Upper lobe of left lung (tissue), 4 donors: ENCODE data around the gene TOX2.

ENCODE experiments used
- POLR2A ChIP-seq, 4 donors: fragments of 450-650 bp; IDR thresholded peaks; one replicate each; pipeline ENCODE4 v1.5.1; 2016 to 2017; ENCODE audit warnings: antibody characterized with exemption in 4 of 4, mild to moderate bottlenecking in 2 of 4
- TF ChIP-seq, protein P1 (sequence below), 6 experiments: fragments of 450-650 bp in 4 of 6; fragments of 200-600 bp in 2 of 6; sonication (generic) in 2 of 6; IDR thresholded peaks; one replicate each; pipeline ENCODE4 v1.5.1; 2016 to 2019; ENCODE audit warnings: antibody characterized with exemption in 6 of 6

DNA sequence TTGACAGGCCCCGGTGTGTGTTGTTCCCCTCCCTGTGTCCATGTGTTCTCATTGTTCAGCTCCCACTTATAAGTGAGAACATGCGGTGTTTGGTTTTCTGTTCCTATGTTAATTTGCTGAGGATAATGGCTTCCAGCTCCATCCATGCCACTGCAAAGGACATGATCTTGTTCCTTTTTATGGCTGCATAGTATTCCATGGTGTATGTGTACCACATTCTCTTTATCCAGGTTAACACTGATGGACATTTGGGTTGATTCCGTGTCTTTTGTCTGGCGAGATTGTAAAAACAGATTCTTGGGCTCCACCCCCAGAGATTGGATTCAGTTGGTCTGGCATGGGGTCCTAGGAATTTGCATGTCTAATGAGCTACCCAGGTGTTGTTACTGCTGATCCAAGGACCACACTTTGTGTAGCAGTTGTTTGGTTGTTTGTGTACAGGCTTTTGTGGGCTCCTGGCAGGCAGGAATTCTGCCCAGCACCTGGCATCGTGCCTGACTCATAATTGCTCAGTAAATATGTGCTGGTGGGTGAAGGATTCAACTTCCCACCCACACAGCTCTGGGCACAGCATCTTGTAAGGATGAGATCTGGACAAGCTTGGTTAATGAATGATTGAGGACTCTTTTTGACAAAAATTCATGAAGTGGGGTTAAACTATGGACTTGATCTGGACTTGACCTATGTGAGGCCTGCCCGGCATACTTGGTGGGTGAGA is 5.2 kb downstream of the TOX2 start:
- no peak for TF ChIP-seq POLR2A (IDR thresholded peaks at IDR 0.05)
- TF ChIP-seq, protein P1, sequence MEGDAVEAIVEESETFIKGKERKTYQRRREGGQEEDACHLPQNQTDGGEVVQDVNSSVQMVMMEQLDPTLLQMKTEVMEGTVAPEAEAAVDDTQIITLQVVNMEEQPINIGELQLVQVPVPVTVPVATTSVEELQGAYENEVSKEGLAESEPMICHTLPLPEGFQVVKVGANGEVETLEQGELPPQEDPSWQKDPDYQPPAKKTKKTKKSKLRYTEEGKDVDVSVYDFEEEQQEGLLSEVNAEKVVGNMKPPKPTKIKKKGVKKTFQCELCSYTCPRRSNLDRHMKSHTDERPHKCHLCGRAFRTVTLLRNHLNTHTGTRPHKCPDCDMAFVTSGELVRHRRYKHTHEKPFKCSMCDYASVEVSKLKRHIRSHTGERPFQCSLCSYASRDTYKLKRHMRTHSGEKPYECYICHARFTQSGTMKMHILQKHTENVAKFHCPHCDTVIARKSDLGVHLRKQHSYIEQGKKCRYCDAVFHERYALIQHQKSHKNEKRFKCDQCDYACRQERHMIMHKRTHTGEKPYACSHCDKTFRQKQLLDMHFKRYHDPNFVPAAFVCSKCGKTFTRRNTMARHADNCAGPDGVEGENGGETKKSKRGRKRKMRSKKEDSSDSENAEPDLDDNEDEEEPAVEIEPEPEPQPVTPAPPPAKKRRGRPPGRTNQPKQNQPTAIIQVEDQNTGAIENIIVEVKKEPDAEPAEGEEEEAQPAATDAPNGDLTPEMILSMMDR (IDR thresholded peaks at IDR 0.05), result no peak
